ENCODE measurements around the gene IFFO2. TPM values are rescaled to one million over a fixed set of nuclear protein-coding genes. Genes with fewer than 3 reads are reported as not detected.

The IFFO2 gene
- total RNA-seq, 6 donors from 2014 or later = 9.2 to 19.3 (median 11.0) TPM

DNA sequence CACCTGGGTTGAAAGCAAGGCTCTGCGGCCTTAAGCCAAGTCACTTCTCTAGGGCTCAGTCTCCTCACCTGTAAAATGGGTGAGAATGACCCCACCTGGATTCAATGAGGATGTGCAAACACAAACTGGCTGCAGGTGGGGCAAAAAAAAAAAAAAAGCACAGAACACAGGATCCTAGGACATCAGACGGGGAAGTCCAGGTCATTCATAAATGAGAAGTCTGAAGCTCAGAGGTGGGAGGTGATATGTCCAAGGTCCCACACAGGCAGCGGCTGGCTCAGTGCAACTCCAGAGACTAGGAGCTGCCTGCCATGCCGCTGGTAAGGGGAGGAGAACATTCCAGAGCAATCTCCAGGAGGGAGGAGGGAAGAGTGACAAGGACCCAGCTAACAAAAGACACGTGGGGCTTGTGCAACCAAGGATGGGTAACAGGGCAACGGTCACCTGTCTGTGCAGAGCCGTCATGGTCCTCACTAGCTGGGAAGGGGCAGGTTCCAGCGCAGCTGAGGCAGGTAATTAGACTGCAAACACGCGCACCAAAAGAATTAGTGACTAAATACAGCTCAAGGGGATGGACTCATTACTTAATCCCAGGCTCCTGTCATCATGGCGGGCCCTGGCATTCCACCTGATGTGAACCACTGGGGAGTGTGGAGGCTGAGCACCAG, 19.5 kb downstream of the IFFO2 start:
- no peak for DNase-seq
- Histone ChIP-seq H3K36me3 (no peaks in the 10 kb centered on the region), H3K4me1 (peaks cover 21 to 61% (median 43%) of the 10 kb centered on the region in 4 donors), H3K27ac (no peak overlapping the region), H3K4me3 (no peak overlapping the region), H3K27me3 (no peaks in the 10 kb centered on the region), H3K9me3 (no peaks in the 10 kb centered on the region)
- ATAC-seq (ENCODE audit: low FRiP score in 2 of 2) = no peak
- TF ChIP-seq POLR2A (IDR thresholded peaks at IDR 0.05) = no peak
- TF ChIP-seq CTCF (IDR thresholded peaks at IDR 0.05) = no peak
- no peak for TF ChIP-seq POLR2AphosphoS5 (IDR thresholded peaks at IDR 0.05)
- TF ChIP-seq EP300 (IDR thresholded peaks at IDR 0.05) = no peak
- 83% methylated on average over 9 to 11 of the region's 11 CpGs for WGBS, 2 donors

DNA sequence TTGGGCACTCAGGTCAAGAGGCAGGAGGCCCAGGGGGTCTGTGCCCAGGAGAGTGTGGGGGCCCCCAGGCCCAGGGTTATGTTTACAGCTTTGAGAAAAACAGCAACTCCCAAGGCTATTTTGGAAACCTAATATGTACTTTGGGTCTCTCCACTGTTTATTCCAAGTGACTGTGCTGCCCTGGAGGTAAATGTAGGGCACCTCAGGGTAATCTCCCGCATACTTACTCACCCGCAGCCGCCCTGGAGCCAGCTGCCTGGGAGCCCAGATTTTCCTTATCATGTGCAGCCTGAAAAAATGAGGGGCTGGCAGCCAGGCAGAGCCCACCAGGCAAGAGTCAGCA, 20.0 kb downstream of the IFFO2 start:
- H3K27me3 ChIP-seq = no peaks in the 10 kb centered on the region
- no peaks in the 10 kb centered on the region for H3K9me3 ChIP-seq
- no peak overlapping the region for H3K4me3 ChIP-seq
- 79 to 81% methylated on average over 2 to 3 of the region's 3 CpGs for WGBS, 2 donors
- peaks cover 16 to 61% (median 43%) of the 10 kb centered on the region in 4 donors for H3K4me1 ChIP-seq
- no peak for ATAC-seq (ENCODE audit: low FRiP score in 2 of 2)
- TF ChIP-seq POLR2A (IDR thresholded peaks at IDR 0.05) (no peak), POLR2AphosphoS5 (IDR thresholded peaks at IDR 0.05) (no peak), CTCF (IDR thresholded peaks at IDR 0.05) (no peak), EP300 (IDR thresholded peaks at IDR 0.05) (no peak)
- no peaks in the 10 kb centered on the region for H3K36me3 ChIP-seq
- H3K27ac ChIP-seq = no peak overlapping the region
- no peak for DNase-seq

DNA sequence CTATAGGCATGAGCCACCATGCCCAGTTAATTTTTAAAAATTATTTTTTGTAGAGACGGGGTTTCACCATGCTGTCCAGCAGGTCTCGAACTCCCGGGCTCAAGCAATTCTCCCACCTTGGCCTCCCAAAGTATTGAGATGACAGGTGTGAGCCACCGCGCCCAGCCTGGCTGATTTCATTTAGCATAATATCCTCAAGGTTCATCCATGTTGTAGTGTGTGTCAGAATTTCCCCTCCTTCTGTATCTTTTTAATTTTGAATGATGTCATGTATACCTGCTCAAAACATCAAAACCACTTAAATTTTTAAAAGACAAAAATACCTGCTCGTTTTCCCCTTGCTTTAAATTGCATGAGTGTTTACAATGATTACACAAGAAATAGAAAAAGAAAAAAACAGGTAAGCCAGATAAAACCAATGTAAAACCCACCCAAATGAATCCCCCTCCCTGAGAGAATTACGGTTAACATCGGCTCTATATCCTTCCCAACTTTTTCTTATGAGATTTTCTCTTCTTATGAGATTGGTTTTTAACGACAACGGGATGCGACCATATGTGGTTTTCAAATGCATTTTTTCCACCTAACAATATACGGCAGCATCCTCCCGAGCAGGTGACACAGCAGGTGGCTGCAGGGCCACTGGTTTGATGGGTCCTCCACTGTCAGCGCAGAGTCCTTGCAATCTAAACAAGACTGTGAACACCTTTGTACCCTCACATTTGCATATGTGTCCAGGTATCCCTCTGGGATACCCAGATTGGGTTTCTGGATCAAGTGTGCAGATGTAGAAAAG, 22.1 kb downstream of the IFFO2 start:
- no peaks in the 10 kb centered on the region for H3K9me3 ChIP-seq
- no peaks in the 10 kb centered on the region for H3K36me3 ChIP-seq
- no peak overlapping the region for H3K27ac ChIP-seq
- peaks cover 6 to 51% (median 35%) of the 10 kb centered on the region in 4 donors for H3K4me1 ChIP-seq
- no peak overlapping the region for H3K4me3 ChIP-seq
- 81 to 85% methylated on average over 14 of the region's 14 CpGs for WGBS, 2 donors
- TF ChIP-seq POLR2A (IDR thresholded peaks at IDR 0.05) (no peak), CTCF (IDR thresholded peaks at IDR 0.05) (no peak), EP300 (IDR thresholded peaks at IDR 0.05) (no peak), POLR2AphosphoS5 (IDR thresholded peaks at IDR 0.05) (no peak)
- DNase-seq (no peak), ATAC-seq (ENCODE audit: low FRiP score in 2 of 2) (no peak)
- H3K27me3 ChIP-seq = no peaks in the 10 kb centered on the region

DNA sequence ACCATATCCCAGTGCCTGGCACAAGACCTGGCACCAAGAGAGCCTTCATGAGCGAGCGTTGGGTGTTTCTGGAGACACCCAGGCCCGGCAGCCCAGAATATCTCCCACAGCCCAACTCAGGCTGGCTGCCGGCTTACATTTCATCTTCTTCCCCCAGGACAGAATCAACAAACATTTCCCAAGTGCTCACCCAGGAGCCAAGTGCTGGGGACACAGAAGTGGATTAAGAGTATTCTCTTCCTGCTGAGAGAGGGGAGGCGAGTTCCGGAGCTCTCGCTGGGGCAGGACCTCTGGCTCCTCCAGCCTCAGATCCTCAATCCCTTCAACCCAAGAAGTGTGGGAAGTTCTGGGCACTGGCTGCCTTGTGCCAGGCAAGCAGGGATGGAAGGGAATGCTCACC, 23.6 kb downstream of the IFFO2 start:
- no peaks in the 10 kb centered on the region for H3K9me3 ChIP-seq
- peak overlapping the region; percentile 7 to 83 (median 50) for H3K27ac ChIP-seq
- H3K36me3 ChIP-seq = no peaks in the 10 kb centered on the region
- WGBS, 2 donors = 62 to 65% methylated on average over 7 of the region's 7 CpGs
- no peaks in the 10 kb centered on the region for H3K27me3 ChIP-seq
- TF ChIP-seq EP300 (IDR thresholded peaks at IDR 0.05) = peak in 1 of 4 donors; percentile 19
- TF ChIP-seq CTCF (IDR thresholded peaks at IDR 0.05) = no peak
- DNase-seq (peak in 1 of 2 donors; percentile 77), ATAC-seq (ENCODE audit: low FRiP score in 2 of 2) (peak; percentile 3 to 37)
- no peak overlapping the region for H3K4me3 ChIP-seq
- peaks cover 19 to 47% (median 37%) of the 10 kb centered on the region in 4 donors for H3K4me1 ChIP-seq

All from upper lobe of left lung (tissue), 6 donors.